A673 (cell line): Measurements from ENCODE around the gene ATRAID. TPM values are rescaled to one million over a fixed set of nuclear protein-coding genes. Genes with fewer than 3 reads are reported as not detected.
A peak's percentile ranks its signal among the peaks of the same experiment; 100 is the strongest.

Source experiments
- BruUV-seq: library from RNA; stranded (reverse); fragments of 400-500 nt; replicated peaks from 2 replicates; lab custom pipeline; 2021; lab: Mats Ljungman, UMichigan
- CTCF ChIA-PET: fragments of 300-600 bp; sonication (Branson Sonifier 250); formaldehyde crosslinking; loops from one replicate; lab custom pipeline; 2022; ENCODE audit warnings: antibody characterized with exemption; lab: Charles Lee
- POLR2A ChIA-PET: fragments of 300-600 bp; sonication (Branson Sonifier 250); formaldehyde crosslinking; loops from one replicate; lab custom pipeline; 2022; ENCODE audit warnings: antibody characterized with exemption; ENCODE audit not compliant: low non-redundant PET; lab: Charles Lee
- DNase-seq: peaks from one replicate; pipeline ENCODE4 v3.0.0-alpha.2; 2015; ENCODE audit warnings: low spot score
- H3K27ac ChIP-seq: fragments of 200-600 bp; sonication (generic); 2 replicates; pipeline ENCODE4 v1.5.1; 2016; ENCODE audit warnings: mixed run types, low read depth, mild to moderate bottlenecking, mixed read lengths, antibody characterized with exemption, low read length; ENCODE audit not compliant: poor library complexity, severe bottlenecking
- H3K27me3 ChIP-seq: fragments of 200-600 bp; sonication (generic); replicated peaks from 2 replicates; pipeline ENCODE4 v1.6.1; 2017; ENCODE audit warnings: mixed run types, low read depth, mild to moderate bottlenecking, mixed read lengths, antibody characterized with exemption, low read length; ENCODE audit not compliant: insufficient read depth, poor library complexity
- H3K36me3 ChIP-seq: fragments of 200-600 bp; sonication (generic); 2 replicates; pipeline ENCODE4 v1.6.1; 2016; ENCODE audit warnings: mixed run types, mild to moderate bottlenecking, mixed read lengths, antibody characterized with exemption, low read length; ENCODE audit not compliant: insufficient read depth, poor library complexity, severe bottlenecking
- H3K4me1 ChIP-seq: fragments of 200-600 bp; sonication (generic); 2 replicates; pipeline ENCODE4 v1.6.1; 2017; ENCODE audit warnings: mixed run types, mild to moderate bottlenecking, mixed read lengths, antibody characterized with exemption, low read length; ENCODE audit not compliant: insufficient read depth, poor library complexity, severe bottlenecking
- H3K4me3 ChIP-seq: fragments of 200-600 bp; sonication (generic); 2 replicates; pipeline ENCODE4 v1.5.1; 2016; ENCODE audit warnings: low read depth, mixed run types, mild to moderate bottlenecking, mixed read lengths, low read length; ENCODE audit not compliant: poor library complexity, severe bottlenecking
- H3K9me3 ChIP-seq: fragments of 200-600 bp; sonication (generic); 2 replicates; pipeline ENCODE4 v1.6.1; 2016; ENCODE audit warnings: mixed run types, low read depth, mild to moderate bottlenecking, mixed read lengths, antibody characterized with exemption, low read length; ENCODE audit not compliant: poor library complexity, severe bottlenecking
- CTCF ChIP-seq: fragments of 300-800, 200-600 bp; sonication (generic); conservative IDR thresholded peaks from 2 replicates; pipeline ENCODE4 v1.5.1; 2017; ENCODE audit warnings: low read depth, mild to moderate bottlenecking, antibody characterized with exemption, low read length, moderate library complexity, mixed read lengths
- EZH2 ChIP-seq: fragments of 200-600 bp; sonication (generic); IDR thresholded peaks from 2 replicates; pipeline ENCODE4 v1.6.1; 2017; ENCODE audit warnings: borderline replicate concordance, low read depth, mild to moderate bottlenecking, mixed read lengths, antibody characterized with exemption, low read length; ENCODE audit not compliant: poor library complexity, severe bottlenecking
- intact Hi-C: fragments of 100-400 bp; cut with micrococcal nuclease; formaldehyde crosslinking; loops from one replicate; pipeline ENCODE4 v1.10.0; 2022; ENCODE audit not compliant: unreplicated experiment
- total RNA-seq: library from RNA; stranded (reverse); gene quantifications from 2 replicates; pipeline ENCODE4 v1.2.3, GENCODE V29; 2021

ATRAID gene
- total RNA-seq, 1 experiment from 2014 or later, result 107 TPM

DNA sequence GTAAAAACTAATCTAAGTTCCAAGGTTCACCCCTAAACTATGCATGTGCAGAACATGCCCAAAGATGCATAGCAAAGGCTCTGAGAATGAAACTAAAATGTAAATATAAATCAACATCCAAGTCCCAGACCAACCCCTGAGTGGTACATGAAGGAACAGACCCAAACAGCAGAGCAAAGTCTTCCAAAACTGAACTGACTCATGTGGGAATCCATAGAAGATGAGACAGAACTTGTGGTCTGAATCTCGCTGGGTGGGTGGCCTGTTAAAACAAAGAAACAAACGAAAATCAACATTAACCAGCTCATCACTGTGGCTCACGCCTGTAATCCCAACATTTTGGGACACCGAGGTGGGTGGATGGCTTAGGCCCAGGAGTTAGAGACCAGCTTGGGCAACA, 29.5 kb upstream of the ATRAID start:
- POLR2A ChIA-PET, result no interaction called here
- H3K9me3 ChIP-seq, result no peaks in the 10 kb centered on the region
- intact Hi-C loops, result no loop called here
- H3K27ac ChIP-seq, result no peak overlapping the region
- no peak for TF ChIP-seq EZH2
- TF ChIP-seq CTCF, result no peak
- BruUV-seq, result no TSS peak
- no peak for DNase-seq
- no peaks in the 10 kb centered on the region for H3K27me3 ChIP-seq
- H3K4me3 ChIP-seq, result no peak overlapping the region
- peaks cover 27% of the 10 kb centered on the region for H3K4me1 ChIP-seq
- CTCF ChIA-PET, result interaction anchor here (0.7 kb wide), 1 partner anchor 49 kb away, joined by 9 read pairs; no protein-coding TSS in a partner anchor
- H3K36me3 ChIP-seq, result no peaks in the 10 kb centered on the region

DNA sequence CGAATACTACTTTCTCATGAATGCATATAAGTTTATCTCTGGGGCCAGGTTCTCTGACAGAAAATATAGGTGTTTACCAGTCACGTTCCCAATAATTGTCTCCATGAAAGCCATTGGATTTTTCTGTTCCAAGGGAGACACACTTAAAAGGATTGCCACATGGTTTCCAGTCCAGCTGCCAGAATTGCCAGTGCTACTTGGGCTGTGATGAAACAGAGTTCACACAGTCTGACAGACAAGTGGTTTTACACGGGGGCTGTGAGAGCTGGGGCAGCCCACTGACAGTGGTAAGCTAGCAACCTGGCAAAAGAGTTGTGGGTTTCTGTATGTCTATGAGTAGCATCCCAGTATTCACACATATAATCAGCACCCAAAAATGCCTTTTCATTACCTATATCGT, 27.7 kb upstream of the ATRAID start:
- Histone ChIP-seq H3K36me3 (no peaks in the 10 kb centered on the region), H3K27ac (no peak overlapping the region), H3K4me1 (peaks cover 27% of the 10 kb centered on the region), H3K4me3 (no peak overlapping the region), H3K9me3 (no peaks in the 10 kb centered on the region), H3K27me3 (no peaks in the 10 kb centered on the region)
- BruUV-seq, result no TSS peak
- intact Hi-C loops, result no loop called here
- TF ChIP-seq EZH2, result no peak
- TF ChIP-seq CTCF, result no peak
- DNase-seq, result no peak
- ChIA-PET CTCF (no interaction called here), POLR2A (no interaction called here)

DNA sequence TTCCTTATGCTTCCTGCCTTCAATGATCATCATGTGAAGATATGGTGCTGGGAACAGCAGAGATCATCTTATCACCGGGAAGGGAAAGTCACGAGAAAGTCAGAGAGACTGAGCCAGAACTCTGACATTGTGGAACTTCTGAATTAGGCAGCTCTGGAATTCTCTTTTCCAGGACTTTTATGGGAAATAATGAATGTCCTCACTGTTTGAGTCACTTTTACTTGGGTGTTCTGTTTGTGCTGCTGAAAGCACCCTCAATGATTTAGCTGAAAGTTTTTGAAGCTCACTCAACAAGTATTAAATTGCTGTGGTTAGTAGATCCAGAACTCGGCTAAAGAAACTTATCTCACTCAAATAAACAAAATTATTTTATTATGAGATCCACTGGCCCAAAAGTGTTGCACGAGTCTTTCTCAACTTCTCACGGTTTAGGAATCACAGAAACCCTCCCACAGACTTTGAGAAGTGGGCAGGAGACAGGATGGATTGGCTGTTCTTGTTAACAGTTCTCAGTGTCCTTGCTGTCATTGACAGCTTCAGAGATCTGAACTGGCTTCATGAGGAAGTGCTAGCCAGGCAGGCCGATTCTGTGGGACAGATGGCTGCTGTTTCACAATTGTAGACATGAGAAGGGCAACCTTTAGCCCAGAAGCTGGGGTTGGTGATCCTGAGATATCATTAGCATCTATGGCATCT, 26.4 kb upstream of the ATRAID start:
- Histone ChIP-seq H3K27me3 (no peaks in the 10 kb centered on the region), H3K4me3 (no peak overlapping the region), H3K9me3 (no peaks in the 10 kb centered on the region), H3K36me3 (no peaks in the 10 kb centered on the region), H3K27ac (peak overlapping the region; percentile 35), H3K4me1 (peaks cover 22% of the 10 kb centered on the region)
- no peak for TF ChIP-seq EZH2
- no peak for TF ChIP-seq CTCF
- intact Hi-C loops, result no loop called here
- POLR2A ChIA-PET, result no interaction called here
- BruUV-seq, result no TSS peak
- DNase-seq, result no peak
- CTCF ChIA-PET, result no interaction called here
